Chondrocyte (in vitro differentiated cells): ENCODE results near the gene NISCH. TPM values are rescaled to one million over a fixed set of nuclear protein-coding genes. Genes with fewer than 3 reads are reported as not detected.

Experiments used
- DNase-seq: peaks from one replicate; pipeline ENCODE4 v3.0.0; 2021; ENCODE audit warnings: mixed read lengths, low spot score
- H3K27ac Mint-ChIP-seq: one replicate; pipeline ENCODE4 v1.8.0; 2021; ENCODE audit warnings: mild to moderate bottlenecking, moderate library complexity, mixed read lengths; ENCODE audit not compliant: unreplicated experiment
- H3K27me3 Mint-ChIP-seq: 2 replicates; pipeline ENCODE4 v1.8.0; 2021; ENCODE audit warnings: low read depth, mixed read lengths
- H3K36me3 Mint-ChIP-seq: 2 replicates; pipeline ENCODE4 v1.8.0; 2021; ENCODE audit warnings: low read depth, mixed read lengths
- H3K4me1 Mint-ChIP-seq: 2 replicates; pipeline ENCODE4 v1.8.0; 2021; ENCODE audit warnings: low read depth, mild to moderate bottlenecking, mixed read lengths
- H3K4me3 Mint-ChIP-seq: one replicate; pipeline ENCODE4 v1.8.0; 2021; ENCODE audit warnings: mild to moderate bottlenecking, moderate library complexity, mixed read lengths; ENCODE audit not compliant: unreplicated experiment
- H3K9me3 Mint-ChIP-seq: 2 replicates; pipeline ENCODE4 v1.8.0; 2021; ENCODE audit warnings: low read depth, mixed read lengths
- total RNA-seq: library from RNA; stranded (reverse); gene quantifications from 3 replicates; pipeline ENCODE4 v1.2.1, GENCODE V29; 2021
- TF ChIP-seq, protein P1 (sequence below): fragments of 200-600 bp; sonication (generic); IDR thresholded peaks from 2 replicates; pipeline ENCODE4 v1.5.0; 2021; ENCODE audit warnings: antibody characterized with exemption, mild to moderate bottlenecking, moderate library complexity

The NISCH gene
- total RNA-seq, 1 donor from 2014 or later: 101 TPM

GRCh38 chr3:52536112-52536368 is 80.6 kb downstream of the NISCH start:
- peaks cover 12% of the 10 kb centered on the region for H3K36me3 Mint-ChIP-seq
- H3K27me3 Mint-ChIP-seq: no peaks in the 10 kb centered on the region
- peak overlapping the region; percentile 98 for H3K4me3 Mint-ChIP-seq
- H3K27ac Mint-ChIP-seq: peak overlapping the region; percentile 87
- no peaks in the 10 kb centered on the region for H3K9me3 Mint-ChIP-seq
- TF ChIP-seq, protein P1, sequence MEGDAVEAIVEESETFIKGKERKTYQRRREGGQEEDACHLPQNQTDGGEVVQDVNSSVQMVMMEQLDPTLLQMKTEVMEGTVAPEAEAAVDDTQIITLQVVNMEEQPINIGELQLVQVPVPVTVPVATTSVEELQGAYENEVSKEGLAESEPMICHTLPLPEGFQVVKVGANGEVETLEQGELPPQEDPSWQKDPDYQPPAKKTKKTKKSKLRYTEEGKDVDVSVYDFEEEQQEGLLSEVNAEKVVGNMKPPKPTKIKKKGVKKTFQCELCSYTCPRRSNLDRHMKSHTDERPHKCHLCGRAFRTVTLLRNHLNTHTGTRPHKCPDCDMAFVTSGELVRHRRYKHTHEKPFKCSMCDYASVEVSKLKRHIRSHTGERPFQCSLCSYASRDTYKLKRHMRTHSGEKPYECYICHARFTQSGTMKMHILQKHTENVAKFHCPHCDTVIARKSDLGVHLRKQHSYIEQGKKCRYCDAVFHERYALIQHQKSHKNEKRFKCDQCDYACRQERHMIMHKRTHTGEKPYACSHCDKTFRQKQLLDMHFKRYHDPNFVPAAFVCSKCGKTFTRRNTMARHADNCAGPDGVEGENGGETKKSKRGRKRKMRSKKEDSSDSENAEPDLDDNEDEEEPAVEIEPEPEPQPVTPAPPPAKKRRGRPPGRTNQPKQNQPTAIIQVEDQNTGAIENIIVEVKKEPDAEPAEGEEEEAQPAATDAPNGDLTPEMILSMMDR: no peak
- no peak for DNase-seq
- H3K4me1 Mint-ChIP-seq: peaks cover 66% of the 10 kb centered on the region

DNA sequence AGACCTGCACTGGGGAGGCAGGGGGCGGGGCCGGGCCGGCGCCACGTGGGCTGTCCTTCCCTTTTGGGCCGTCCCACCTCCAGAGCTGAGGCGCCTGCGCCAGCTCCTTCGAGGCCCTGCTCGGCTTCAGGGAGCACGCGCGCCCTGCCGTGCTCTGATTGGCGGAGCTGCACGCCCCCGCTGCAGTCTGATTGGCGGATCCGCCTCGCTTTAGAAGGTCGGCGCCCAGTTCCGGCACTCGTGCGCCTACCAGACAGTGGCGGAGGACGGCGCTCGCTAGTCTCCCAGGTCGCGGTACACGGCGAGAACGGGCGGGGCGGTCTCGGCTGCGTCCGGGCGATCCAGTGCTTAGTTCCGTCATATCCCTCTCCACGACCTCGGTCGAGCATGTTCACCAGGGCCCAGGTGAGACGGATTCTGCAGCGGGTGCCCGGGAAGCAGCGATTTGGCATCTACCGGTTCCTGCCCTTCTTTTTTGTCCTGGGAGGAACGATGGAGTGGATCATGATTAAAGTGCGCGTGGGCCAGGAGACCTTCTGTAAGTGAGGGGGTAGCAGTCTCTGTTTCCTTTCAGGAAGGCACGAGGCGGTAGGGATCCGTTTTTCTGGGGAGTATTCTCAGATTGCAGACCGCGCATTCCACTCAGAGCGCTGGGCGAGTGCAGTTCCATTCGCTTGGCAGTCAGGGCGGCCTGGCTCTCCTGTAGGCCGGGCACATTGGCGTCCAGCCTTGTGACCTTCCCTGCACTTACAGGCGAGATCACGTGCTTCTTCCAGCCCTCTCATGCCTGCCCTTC is 81.2 kb downstream of the NISCH start, which contains the start of gene UQCC5:
UQCC5 (plus strand) TSS at position 237 of the 796 bp plus-strand sequence; CDS start at position 388, 151 bp downstream.
- Mint-ChIP-seq H3K27me3 (no peaks in the 10 kb centered on the region), H3K27ac (peak within 1 kb of the TSS; percentile 97), H3K9me3 (no peaks in the 10 kb centered on the region), H3K4me3 (peak within 1 kb of the TSS; percentile 98), H3K36me3 (peaks cover 12% of the 10 kb centered on the region), H3K4me1 (peaks cover 62% of the 10 kb centered on the region)
- DNase-seq: peak; percentile 100
- TF ChIP-seq, protein P1: peak; percentile 20

- no peak for DNase-seq
- peaks cover 57% of the 10 kb centered on the region for H3K4me1 Mint-ChIP-seq
- H3K9me3 Mint-ChIP-seq: no peaks in the 10 kb centered on the region
- TF ChIP-seq, protein P1: no peak
- H3K36me3 Mint-ChIP-seq: peaks cover 12% of the 10 kb centered on the region
- no peaks in the 10 kb centered on the region for H3K27me3 Mint-ChIP-seq
- H3K27ac Mint-ChIP-seq: peak overlapping the region; percentile 97
- peak overlapping the region; percentile 98 for H3K4me3 Mint-ChIP-seq
Measured at GRCh38 chr3:52537165-52537620, 81.8 kb downstream of the NISCH start.

GRCh38 chr3:52537726-52538421 is 82.5 kb downstream of the NISCH start:
- Mint-ChIP-seq H3K4me3 (peak overlapping the region; percentile 98), H3K27ac (peak overlapping the region; percentile 97), H3K27me3 (no peaks in the 10 kb centered on the region), H3K9me3 (no peaks in the 10 kb centered on the region), H3K36me3 (peaks cover 12% of the 10 kb centered on the region), H3K4me1 (peaks cover 52% of the 10 kb centered on the region)
- DNase-seq: no peak
- TF ChIP-seq, protein P1: no peak

DNA sequence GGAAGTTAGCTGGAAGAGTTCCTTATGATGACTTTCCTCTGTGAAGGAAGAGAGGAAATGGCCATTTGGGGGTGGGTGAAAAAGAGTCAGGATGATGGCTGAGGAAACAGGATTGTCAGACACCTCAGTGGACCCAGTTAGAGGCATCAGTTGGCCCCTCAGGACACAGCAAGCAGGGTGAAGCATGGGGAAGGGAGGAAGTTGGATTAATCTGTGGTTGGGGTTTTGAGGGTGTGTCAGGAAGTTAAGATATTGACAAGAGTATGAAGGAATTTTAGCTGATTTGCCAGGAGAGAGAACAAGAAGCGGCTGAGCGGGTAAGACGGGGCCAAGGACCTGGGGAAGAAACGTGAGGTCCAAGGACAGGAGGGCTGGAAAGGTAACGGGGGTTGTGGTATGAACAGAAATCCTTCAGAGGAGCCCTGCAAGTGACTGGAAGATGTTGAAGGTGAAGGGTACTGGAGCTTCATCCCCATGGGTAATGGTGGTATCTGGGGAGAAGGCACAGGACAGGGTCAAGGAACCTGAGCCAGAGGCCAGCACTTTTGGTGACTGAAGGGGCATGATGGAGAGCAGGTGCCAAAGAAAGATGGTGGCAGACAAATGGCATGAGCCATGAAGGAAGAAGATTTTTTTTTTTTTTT is 83.7 kb downstream of the NISCH start:
- TF ChIP-seq, protein P1: no peak
- no peaks in the 10 kb centered on the region for H3K27me3 Mint-ChIP-seq
- no peak for DNase-seq
- peak overlapping the region; percentile 98 for H3K4me3 Mint-ChIP-seq
- H3K4me1 Mint-ChIP-seq: peaks cover 52% of the 10 kb centered on the region
- peak overlapping the region; percentile 82 for H3K27ac Mint-ChIP-seq
- H3K36me3 Mint-ChIP-seq: peaks cover 13% of the 10 kb centered on the region
- no peaks in the 10 kb centered on the region for H3K9me3 Mint-ChIP-seq
